Left lung (tissue), 10 donors: ENCODE measurements around the gene HRC. TPM values are rescaled to one million over a fixed set of nuclear protein-coding genes. Genes with fewer than 3 reads are reported as not detected.

Experiments
- ATAC-seq: fragments of 200-7000 bp; cut with Tn5 transposase; one replicate; pipeline ENCODE4 v1.9.1; 2020; ENCODE audit warnings: moderate library complexity
- DNase-seq, 4 donors: peaks; one replicate each; pipeline ENCODE4 v3.0.0-alpha.2; 2013 to 2020
- H3K27ac ChIP-seq, 2 donors: fragments of 200-600 bp; sonication (generic) in 1 of 2; one replicate each; pipeline versions ENCODE4 v1.5.0 to v1.8.0; 2020 to 2021
- H3K27me3 ChIP-seq, 2 donors: fragments of 200-600 bp; sonication (generic) in 1 of 2; one replicate each; pipeline versions ENCODE4 v1.5.0 to v1.8.0; 2020 to 2021
- H3K36me3 ChIP-seq, 2 donors: fragments of 200-600 bp; sonication (generic) in 1 of 2; one replicate each; pipeline versions ENCODE4 v1.5.0 to v1.8.0; 2020 to 2021
- H3K4me1 ChIP-seq, 2 donors: fragments of 200-600 bp; one replicate each; pipeline ENCODE4 v1.8.0; 2021
- H3K4me3 ChIP-seq, 2 donors: fragments of 200-600 bp; sonication (generic) in 1 of 2; one replicate each; pipeline versions ENCODE4 v1.5.0 to v1.8.0; 2020 to 2021; ENCODE audit warnings: mild to moderate bottlenecking in 1 of 2
- H3K9me3 ChIP-seq, 2 donors: fragments of 200-600 bp; sonication (generic) in 1 of 2; one replicate each; pipeline versions ENCODE4 v1.5.0 to v1.8.0; 2020 to 2021
- intact Hi-C, 2 donors: fragments of 100-400 bp; cut with DNase I; formaldehyde crosslinking; loops; one replicate each; pipeline versions ENCODE4 v1.11.2 to v1.14.2; 2022
- polyA plus RNA-seq, 6 donors: library from polyadenylated mRNA; unstranded; fragments of 120-200 nt; gene quantifications; one replicate each; pipeline ENCODE4 v1.2.1, GENCODE V29; 2013; ENCODE audit not compliant: insufficient read length in 6 of 6
- total RNA-seq, 2 donors: library from RNA; stranded (reverse); fragmentation: NEBNext Ultra II Directional; extraction: Animal tissue kit (Norgen Biotek cat#: 25700); gene quantifications; one replicate each; pipeline ENCODE4 v1.2.1, GENCODE V29; 2021
- TF ChIP-seq, protein P1 (sequence below), 2 donors: fragments of 200-600 bp; sonication (generic) in 1 of 2; IDR thresholded peaks; one replicate each; pipeline versions ENCODE4 v1.5.0 to v1.8.0; 2021; ENCODE audit warnings: antibody characterized with exemption in 2 of 2
- donor health status: DM: no; HTN: yes; CAD: no.
- donor health status: DM: no; HTN: no; CAD: no.

Gene HRC
- total and polyA plus RNA-seq, 8 donors = 0.26 to 16.4 (median 9.5) TPM

DNA sequence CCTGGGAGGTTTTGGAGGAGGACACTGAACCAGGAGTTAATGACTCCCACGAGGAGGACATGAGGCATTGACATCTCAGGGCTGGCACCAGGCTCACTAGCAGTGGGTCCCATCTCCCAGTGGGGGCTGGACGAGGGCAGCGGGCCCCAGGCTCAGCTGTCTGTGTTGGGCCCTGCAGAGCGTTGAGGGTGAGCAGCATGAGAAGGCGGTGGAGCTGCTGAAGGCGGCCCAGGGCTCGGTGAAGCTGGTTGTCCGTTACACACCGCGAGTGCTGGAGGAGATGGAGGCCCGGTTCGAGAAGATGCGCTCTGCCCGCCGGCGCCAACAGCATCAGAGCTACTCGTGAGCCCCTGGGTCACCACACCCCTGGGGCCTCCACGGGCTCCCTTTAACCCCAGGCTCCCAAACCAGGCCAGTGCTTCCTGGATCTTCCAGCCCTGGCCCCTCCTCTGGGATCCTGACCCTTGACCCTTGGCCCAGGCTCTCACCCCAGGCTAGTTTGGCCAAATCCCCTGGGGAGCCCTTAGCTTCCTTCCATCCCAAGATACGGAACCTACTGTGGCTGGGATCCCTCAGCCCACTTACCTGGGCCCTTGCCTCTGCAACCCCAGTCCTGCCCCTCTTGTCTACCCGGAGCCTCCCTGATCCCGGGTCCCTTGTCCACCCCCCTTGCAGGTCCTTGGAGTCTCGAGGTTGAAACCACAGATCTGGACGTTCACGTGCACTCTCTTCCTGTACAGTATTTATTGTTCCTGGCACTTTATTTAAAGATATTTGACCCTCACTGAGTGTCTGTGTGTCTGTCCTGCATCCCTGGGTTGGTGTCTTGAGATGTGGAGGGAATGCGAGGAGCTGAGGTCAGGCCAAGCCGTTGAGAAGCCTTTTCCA lies 37.3 kb downstream of the HRC start:
- no peak for DNase-seq
- Histone ChIP-seq H3K27me3 (peaks cover 7 to 31% of the 10 kb centered on the region in 2 donors), H3K27ac (peak overlapping the region; percentile 93 to 95), H3K4me3 (peak overlapping the region; percentile 55 to 65), H3K36me3 (no peaks in the 10 kb centered on the region), H3K9me3 (no peaks in the 10 kb centered on the region), H3K4me1 (peaks cover 18 to 63% of the 10 kb centered on the region in 2 donors)
- TF ChIP-seq, protein P1, sequence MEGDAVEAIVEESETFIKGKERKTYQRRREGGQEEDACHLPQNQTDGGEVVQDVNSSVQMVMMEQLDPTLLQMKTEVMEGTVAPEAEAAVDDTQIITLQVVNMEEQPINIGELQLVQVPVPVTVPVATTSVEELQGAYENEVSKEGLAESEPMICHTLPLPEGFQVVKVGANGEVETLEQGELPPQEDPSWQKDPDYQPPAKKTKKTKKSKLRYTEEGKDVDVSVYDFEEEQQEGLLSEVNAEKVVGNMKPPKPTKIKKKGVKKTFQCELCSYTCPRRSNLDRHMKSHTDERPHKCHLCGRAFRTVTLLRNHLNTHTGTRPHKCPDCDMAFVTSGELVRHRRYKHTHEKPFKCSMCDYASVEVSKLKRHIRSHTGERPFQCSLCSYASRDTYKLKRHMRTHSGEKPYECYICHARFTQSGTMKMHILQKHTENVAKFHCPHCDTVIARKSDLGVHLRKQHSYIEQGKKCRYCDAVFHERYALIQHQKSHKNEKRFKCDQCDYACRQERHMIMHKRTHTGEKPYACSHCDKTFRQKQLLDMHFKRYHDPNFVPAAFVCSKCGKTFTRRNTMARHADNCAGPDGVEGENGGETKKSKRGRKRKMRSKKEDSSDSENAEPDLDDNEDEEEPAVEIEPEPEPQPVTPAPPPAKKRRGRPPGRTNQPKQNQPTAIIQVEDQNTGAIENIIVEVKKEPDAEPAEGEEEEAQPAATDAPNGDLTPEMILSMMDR (IDR thresholded peaks at IDR 0.05) = no peak
- ATAC-seq = no peak
- intact Hi-C loops = no loop called here

DNA sequence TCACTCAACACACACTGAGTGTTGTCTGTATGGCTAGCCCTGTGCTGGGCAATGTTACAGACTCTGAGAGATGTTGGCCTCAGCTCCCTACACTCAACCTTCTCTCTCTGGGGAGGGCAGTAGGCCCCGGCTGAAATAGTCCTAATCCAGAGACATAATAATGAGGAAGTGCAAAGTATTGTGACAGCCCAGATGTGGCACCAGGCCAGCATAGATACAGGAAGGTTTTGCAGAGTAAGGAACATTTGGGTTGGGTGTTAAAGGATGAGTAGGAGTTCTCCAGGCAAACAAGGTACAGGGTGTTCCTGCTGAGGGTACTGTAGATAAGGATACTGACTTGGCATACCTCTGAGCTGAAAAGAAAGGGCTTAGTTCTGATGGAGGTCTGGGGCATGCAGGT lies 38.7 kb downstream of the HRC start:
- TF ChIP-seq, protein P1 (IDR thresholded peaks at IDR 0.05) = no peak
- ATAC-seq (no peak), DNase-seq (peak in 1 of 4 donors; percentile 51)
- Histone ChIP-seq H3K27me3 (peaks cover 7 to 26% of the 10 kb centered on the region in 2 donors), H3K4me3 (no peak overlapping the region), H3K36me3 (no peaks in the 10 kb centered on the region), H3K27ac (no peak overlapping the region), H3K9me3 (no peaks in the 10 kb centered on the region), H3K4me1 (peaks cover 18 to 63% of the 10 kb centered on the region in 2 donors)
- intact Hi-C loops = no loop called here

DNA sequence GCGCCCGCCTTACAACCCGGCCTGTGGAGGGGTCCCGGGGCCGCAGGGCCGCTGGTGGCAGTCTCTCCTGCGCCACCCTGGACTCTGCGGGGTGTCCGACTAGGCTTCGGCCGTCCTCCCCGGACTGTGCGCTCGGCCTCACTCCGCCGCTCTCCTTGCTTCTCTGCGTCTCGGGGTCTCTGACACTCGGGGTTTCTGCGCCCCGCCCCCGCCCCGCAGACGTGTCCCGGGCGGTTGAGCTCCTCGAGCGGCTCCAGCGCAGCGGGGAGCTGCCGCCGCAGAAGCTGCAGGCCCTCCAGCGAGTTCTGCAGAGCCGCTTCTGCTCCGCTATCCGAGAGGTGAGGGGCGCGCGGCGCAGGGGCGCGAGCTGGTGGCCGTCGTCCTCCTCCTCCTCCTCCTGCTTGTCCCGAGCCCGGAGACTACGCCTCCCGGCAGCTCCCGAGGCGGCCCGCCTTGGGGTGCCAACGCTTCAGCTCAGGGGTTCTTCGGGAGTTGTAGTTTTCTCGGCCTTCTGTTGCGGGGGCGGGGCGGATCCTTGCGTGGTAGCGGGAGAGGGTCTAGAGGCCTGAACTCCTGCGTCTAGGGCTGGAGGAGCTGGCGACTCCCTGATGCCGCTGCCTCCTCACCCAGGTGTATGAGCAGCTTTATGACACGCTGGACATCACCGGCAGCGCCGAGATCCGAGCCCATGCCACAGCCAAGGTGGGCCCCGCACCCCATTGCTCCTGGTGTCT lies 40.4 kb downstream of the HRC start:
- intact Hi-C loops = no loop called here

DNA sequence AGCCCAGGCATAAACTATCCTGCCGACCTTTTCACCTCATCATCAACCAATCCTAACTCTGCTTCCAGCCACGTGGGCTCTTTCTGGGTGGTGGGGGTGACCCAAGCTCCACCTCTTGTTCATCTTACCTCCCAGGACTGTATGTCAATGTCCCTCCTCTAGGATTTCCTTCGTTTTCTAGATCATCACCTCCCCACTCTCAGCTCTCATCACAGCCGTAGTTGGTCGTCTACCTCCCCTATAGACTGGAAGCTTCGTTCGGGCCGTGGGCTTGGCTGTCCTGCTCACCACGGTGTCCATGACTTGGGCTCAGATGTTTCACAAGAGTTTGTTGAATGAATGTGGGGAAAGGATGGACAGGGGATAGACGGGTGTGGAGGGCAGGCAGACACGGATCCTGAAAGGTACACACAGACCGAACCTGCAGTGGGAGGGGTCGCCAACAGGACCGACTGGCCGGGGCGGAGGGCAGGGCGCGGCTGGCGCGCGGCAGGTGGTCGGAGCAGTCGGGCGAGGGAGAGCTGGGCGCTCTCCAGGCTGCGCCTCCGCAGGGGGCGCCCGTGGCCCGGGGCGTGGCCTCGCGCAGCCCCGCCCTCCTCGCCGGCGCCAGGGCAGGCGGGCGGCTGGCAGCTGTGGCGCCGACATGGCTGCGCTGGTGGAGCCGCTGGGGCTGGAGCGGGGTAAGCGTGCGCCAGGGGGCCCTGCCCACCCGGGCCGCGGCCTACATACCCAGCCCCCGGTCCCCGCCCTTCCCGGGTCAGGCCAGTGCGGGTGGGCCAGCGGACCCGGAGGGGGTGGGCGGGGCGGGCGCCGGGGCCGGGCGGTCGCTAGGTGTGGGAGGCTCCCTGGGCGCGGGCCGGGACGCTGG lies 41.2 kb downstream of the HRC start, which contains the start of gene LIN7B:
LIN7B (plus strand) TSS at position 609 of the 868 bp plus-strand sequence; CDS start at position 644, 35 bp downstream.
- peak; percentile 71 for ATAC-seq

More for the DNA sequence above, 40.4 kb downstream of the HRC start:
- Histone ChIP-seq H3K27me3 (peaks cover 0 to 9% of the 10 kb centered on the region in 2 donors), H3K36me3 (no peaks in the 10 kb centered on the region), H3K27ac (peak overlapping the region; percentile 67 to 72), H3K4me3 (peak overlapping the region; percentile 84 to 87), H3K9me3 (no peaks in the 10 kb centered on the region), H3K4me1 (peaks cover 14 to 55% of the 10 kb centered on the region in 2 donors)
- ATAC-seq (peak; percentile 7), DNase-seq (peak; percentile 61 to 88 (median 71))
- TF ChIP-seq, protein P1 (IDR thresholded peaks at IDR 0.05) = no peak

More for the DNA sequence above, 41.2 kb downstream of the HRC start, which contains the start of gene LIN7B:
- intact Hi-C loops = no loop called here
- H3K4me3 ChIP-seq = peak within 1 kb of the TSS; percentile 84 to 87
- H3K36me3 ChIP-seq = peaks cover 0 to 4% of the 10 kb centered on the region in 2 donors
- H3K9me3 ChIP-seq = no peaks in the 10 kb centered on the region
- DNase-seq = peak; percentile 57 to 92 (median 76)
- TF ChIP-seq, protein P1 (IDR thresholded peaks at IDR 0.05) = peak; percentile 36 to 55
- H3K4me1 ChIP-seq = peaks cover 10 to 49% of the 10 kb centered on the region in 2 donors
- H3K27me3 ChIP-seq = peaks cover 0 to under 1% of the 10 kb centered on the region in 2 donors
- H3K27ac ChIP-seq = peak within 1 kb of the TSS; percentile 67 to 72
